Muscle layer of colon (tissue), 2 donors: ENCODE measurements around the gene TVP23A.

ENCODE experiments used
- H3K27ac ChIP-seq: one replicate; pipeline ENCODE4 v1.7.0; 2013; ENCODE audit warnings: low read depth, mild to moderate bottlenecking, low read length, moderate library complexity
- H3K27me3 ChIP-seq, 2 donors: one replicate each; pipeline ENCODE4 v1.7.0; 2013; ENCODE audit warnings: low read length in 2 of 2, mild to moderate bottlenecking in 2 of 2; ENCODE audit not compliant: insufficient read depth in 2 of 2, control insufficient read depth in 1 of 2
- H3K36me3 ChIP-seq: one replicate; pipeline ENCODE4 v1.7.0; 2013; ENCODE audit warnings: mild to moderate bottlenecking, low read length; ENCODE audit not compliant: insufficient read depth
- H3K4me1 ChIP-seq: one replicate; pipeline ENCODE4 v1.7.0; 2013; ENCODE audit warnings: mild to moderate bottlenecking, low read length; ENCODE audit not compliant: insufficient read depth
- H3K4me3 ChIP-seq, 2 donors: one replicate each; pipeline ENCODE4 v1.7.0; 2013; ENCODE audit warnings: low read length in 2 of 2, low read depth in 1 of 2, mild to moderate bottlenecking in 1 of 2, moderate library complexity in 1 of 2
- H3K9ac ChIP-seq: one replicate; pipeline ENCODE4 v1.7.0; 2013; ENCODE audit warnings: low read length
- H3K9me3 ChIP-seq: one replicate; pipeline ENCODE4 v1.7.0; 2013; ENCODE audit warnings: mild to moderate bottlenecking, low read length
- donor health status: abdominal sarcoma.
- donor health status: Adenocarcinoma of cecum.

Gene TVP23A

GRCh38 chr16:10817963-10818941 is at the start of gene TVP23A:
TSS of gene TVP23A (minus strand) at chr16:10818794. CDS start at chr16:10818493, 301 bp downstream.
- Histone ChIP-seq H3K9ac (no peak within 1 kb of the TSS), H3K4me3 (peak within 1 kb of the TSS; percentile 20 to 32), H3K36me3 (no peaks in the 10 kb centered on the region), H3K9me3 (no peaks in the 10 kb centered on the region), H3K4me1 (no peaks in the 10 kb centered on the region), H3K27me3 (peaks cover 0 to 5% of the 10 kb centered on the region in 2 donors), H3K27ac (no peak within 1 kb of the TSS)

GRCh38 chr16:10868104-10868595 is 49.6 kb upstream of the TVP23A start:
- no peak overlapping the region for H3K27ac ChIP-seq
- H3K4me3 ChIP-seq = no peak overlapping the region
- H3K9me3 ChIP-seq = no peaks in the 10 kb centered on the region
- H3K27me3 ChIP-seq = no peaks in the 10 kb centered on the region
- peaks cover 5% of the 10 kb centered on the region for H3K4me1 ChIP-seq
- H3K36me3 ChIP-seq = no peaks in the 10 kb centered on the region
- no peak overlapping the region for H3K9ac ChIP-seq

- H3K4me1 ChIP-seq = peaks cover 5% of the 10 kb centered on the region
- H3K9ac ChIP-seq = no peak overlapping the region
- H3K27me3 ChIP-seq = no peaks in the 10 kb centered on the region
- H3K27ac ChIP-seq = no peak overlapping the region
- no peak overlapping the region for H3K4me3 ChIP-seq
- H3K9me3 ChIP-seq = no peaks in the 10 kb centered on the region
- H3K36me3 ChIP-seq = no peaks in the 10 kb centered on the region
Measured at GRCh38 chr16:10867199-10867598, 48.6 kb upstream of the TVP23A start.

GRCh38 chr16:10865991-10866966 is 47.7 kb upstream of the TVP23A start:
- Histone ChIP-seq H3K36me3 (no peaks in the 10 kb centered on the region), H3K27me3 (no peaks in the 10 kb centered on the region), H3K27ac (no peak overlapping the region), H3K4me3 (no peak overlapping the region), H3K9me3 (no peaks in the 10 kb centered on the region), H3K4me1 (peaks cover 5% of the 10 kb centered on the region), H3K9ac (no peak overlapping the region)

GRCh38 chr16:10862438-10862837 is 43.8 kb upstream of the TVP23A start:
- Histone ChIP-seq H3K4me3 (no peak overlapping the region), H3K4me1 (no peaks in the 10 kb centered on the region), H3K27me3 (no peaks in the 10 kb centered on the region), H3K9me3 (no peaks in the 10 kb centered on the region), H3K9ac (no peak overlapping the region), H3K36me3 (no peaks in the 10 kb centered on the region), H3K27ac (no peak overlapping the region)

GRCh38 chr16:10859658-10860057 is 41.1 kb upstream of the TVP23A start:
- Histone ChIP-seq H3K9ac (no peak overlapping the region), H3K9me3 (no peaks in the 10 kb centered on the region), H3K27ac (no peak overlapping the region), H3K4me3 (no peak overlapping the region), H3K36me3 (no peaks in the 10 kb centered on the region), H3K4me1 (no peaks in the 10 kb centered on the region), H3K27me3 (no peaks in the 10 kb centered on the region)

GRCh38 chr16:10859020-10859419 is 40.4 kb upstream of the TVP23A start:
- Histone ChIP-seq H3K27me3 (no peaks in the 10 kb centered on the region), H3K4me1 (no peaks in the 10 kb centered on the region), H3K4me3 (no peak overlapping the region), H3K36me3 (no peaks in the 10 kb centered on the region), H3K9me3 (no peaks in the 10 kb centered on the region), H3K27ac (no peak overlapping the region), H3K9ac (no peak overlapping the region)

- H3K4me1 ChIP-seq = no peaks in the 10 kb centered on the region
- H3K27ac ChIP-seq = no peak overlapping the region
- no peaks in the 10 kb centered on the region for H3K36me3 ChIP-seq
- no peaks in the 10 kb centered on the region for H3K27me3 ChIP-seq
- H3K9ac ChIP-seq = no peak overlapping the region
- no peak overlapping the region for H3K4me3 ChIP-seq
- no peaks in the 10 kb centered on the region for H3K9me3 ChIP-seq
Measured at GRCh38 chr16:10858203-10858602, 39.6 kb upstream of the TVP23A start.

- Histone ChIP-seq H3K4me1 (no peaks in the 10 kb centered on the region), H3K4me3 (no peak overlapping the region), H3K36me3 (no peaks in the 10 kb centered on the region), H3K27ac (no peak overlapping the region), H3K9ac (no peak overlapping the region), H3K9me3 (no peaks in the 10 kb centered on the region), H3K27me3 (no peaks in the 10 kb centered on the region)
Measured at GRCh38 chr16:10856042-10856441, 37.4 kb upstream of the TVP23A start.

GRCh38 chr16:10852948-10853347 is 34.4 kb upstream of the TVP23A start:
- no peak overlapping the region for H3K27ac ChIP-seq
- H3K36me3 ChIP-seq = no peaks in the 10 kb centered on the region
- no peaks in the 10 kb centered on the region for H3K9me3 ChIP-seq
- H3K27me3 ChIP-seq = no peaks in the 10 kb centered on the region
- no peak overlapping the region for H3K9ac ChIP-seq
- no peak overlapping the region for H3K4me3 ChIP-seq
- no peaks in the 10 kb centered on the region for H3K4me1 ChIP-seq

GRCh38 chr16:10852286-10852685 is 33.7 kb upstream of the TVP23A start:
- H3K9me3 ChIP-seq = no peaks in the 10 kb centered on the region
- no peaks in the 10 kb centered on the region for H3K4me1 ChIP-seq
- no peak overlapping the region for H3K9ac ChIP-seq
- H3K4me3 ChIP-seq = no peak overlapping the region
- H3K27ac ChIP-seq = no peak overlapping the region
- no peaks in the 10 kb centered on the region for H3K36me3 ChIP-seq
- H3K27me3 ChIP-seq = no peaks in the 10 kb centered on the region
